Astrocyte of the cerebellum (primary cell): ENCODE results near the gene PTPRQ.

Experiments
- DNase-seq: peaks from one replicate; pipeline ENCODE4 v3.0.0-alpha.2; 2011; ENCODE audit warnings: low read depth
- H3K4me3 ChIP-seq: 2 replicates; pipeline ENCODE4 v1.5.1; 2011; ENCODE audit warnings: mild to moderate bottlenecking, low read depth, low read length, moderate library complexity
- in situ Hi-C: cut with HindIII; loops from 2 replicates; pipeline ENCODE4 v1.10.0; 2017; ENCODE audit warnings: low sequenced_read_pairs
- TF ChIP-seq, protein P1 (sequence below): IDR thresholded peaks from 2 replicates; pipeline ENCODE4 v1.5.1; 2012; ENCODE audit warnings: low read length, low read depth, moderate library complexity, mild to moderate bottlenecking; ENCODE audit errors: missing control alignments

PTPRQ gene

DNA sequence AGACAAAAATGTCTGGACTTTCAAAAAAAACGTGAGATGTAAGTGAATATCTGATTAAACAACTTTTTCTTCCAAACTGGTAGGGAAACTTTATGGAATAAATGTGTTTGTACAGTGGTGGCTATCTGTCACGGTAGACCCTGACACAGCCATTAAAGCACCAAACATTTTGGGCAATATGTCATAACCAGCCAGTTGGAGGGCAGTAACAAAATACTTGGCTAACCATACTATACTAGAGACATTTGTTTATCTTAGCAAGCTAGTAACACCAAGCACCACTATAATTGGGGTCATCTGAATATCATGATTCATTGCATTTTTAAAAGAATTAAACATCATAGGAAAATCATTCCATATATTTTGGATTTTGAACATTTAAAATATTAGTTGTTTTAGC is 257.4 kb downstream of the PTPRQ start:
- H3K4me3 ChIP-seq: no peak overlapping the region
- in situ Hi-C loops: no loop called here
- TF ChIP-seq, protein P1, sequence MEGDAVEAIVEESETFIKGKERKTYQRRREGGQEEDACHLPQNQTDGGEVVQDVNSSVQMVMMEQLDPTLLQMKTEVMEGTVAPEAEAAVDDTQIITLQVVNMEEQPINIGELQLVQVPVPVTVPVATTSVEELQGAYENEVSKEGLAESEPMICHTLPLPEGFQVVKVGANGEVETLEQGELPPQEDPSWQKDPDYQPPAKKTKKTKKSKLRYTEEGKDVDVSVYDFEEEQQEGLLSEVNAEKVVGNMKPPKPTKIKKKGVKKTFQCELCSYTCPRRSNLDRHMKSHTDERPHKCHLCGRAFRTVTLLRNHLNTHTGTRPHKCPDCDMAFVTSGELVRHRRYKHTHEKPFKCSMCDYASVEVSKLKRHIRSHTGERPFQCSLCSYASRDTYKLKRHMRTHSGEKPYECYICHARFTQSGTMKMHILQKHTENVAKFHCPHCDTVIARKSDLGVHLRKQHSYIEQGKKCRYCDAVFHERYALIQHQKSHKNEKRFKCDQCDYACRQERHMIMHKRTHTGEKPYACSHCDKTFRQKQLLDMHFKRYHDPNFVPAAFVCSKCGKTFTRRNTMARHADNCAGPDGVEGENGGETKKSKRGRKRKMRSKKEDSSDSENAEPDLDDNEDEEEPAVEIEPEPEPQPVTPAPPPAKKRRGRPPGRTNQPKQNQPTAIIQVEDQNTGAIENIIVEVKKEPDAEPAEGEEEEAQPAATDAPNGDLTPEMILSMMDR: no peak
- no peak for DNase-seq

DNA sequence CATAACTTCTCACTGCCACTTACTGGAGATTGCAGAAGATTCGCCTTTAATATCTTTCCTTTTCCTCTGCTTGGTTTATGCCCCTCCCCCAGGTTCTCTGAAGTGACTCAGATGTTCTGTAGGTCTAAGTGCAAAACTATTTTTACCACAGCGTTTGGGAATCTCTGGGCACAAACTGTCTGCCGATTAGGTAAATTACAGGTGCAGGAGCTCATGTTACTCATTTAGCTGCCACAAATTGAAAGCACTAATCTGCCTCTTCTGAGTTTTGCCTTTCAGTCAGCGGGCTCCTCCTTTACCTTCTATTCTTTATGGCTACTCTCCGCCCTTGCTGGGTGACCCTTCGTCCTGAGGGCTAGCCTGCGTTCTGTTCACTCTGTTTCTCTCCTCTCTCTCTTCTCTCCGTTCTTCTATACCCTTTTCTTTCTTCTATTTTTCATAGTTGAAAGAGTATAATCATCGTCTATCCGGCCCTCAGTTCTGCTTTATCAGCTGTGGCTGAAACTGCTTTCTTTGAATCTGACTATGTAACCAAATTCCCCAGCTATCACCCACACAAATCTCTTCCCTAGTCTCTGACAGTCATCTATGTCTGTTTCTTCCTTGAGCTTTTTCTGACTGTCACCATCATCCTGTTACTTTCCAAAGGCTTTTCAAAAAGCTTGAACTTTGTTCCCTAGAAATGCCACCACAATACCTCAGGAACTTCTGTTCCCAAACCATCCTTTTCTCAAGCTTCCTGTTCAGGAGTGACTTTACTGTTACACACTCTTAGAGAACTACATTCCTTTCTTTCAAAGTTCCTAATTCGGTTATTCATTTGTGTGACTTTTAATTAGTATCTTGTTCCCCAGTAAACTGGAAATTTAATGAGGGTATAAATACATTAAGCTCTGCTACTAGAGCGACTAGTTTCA is 259.1 kb downstream of the PTPRQ start:
- in situ Hi-C loops: no loop called here
- no peak overlapping the region for H3K4me3 ChIP-seq
- DNase-seq: peak; percentile 23
- TF ChIP-seq, protein P1: no peak

DNA sequence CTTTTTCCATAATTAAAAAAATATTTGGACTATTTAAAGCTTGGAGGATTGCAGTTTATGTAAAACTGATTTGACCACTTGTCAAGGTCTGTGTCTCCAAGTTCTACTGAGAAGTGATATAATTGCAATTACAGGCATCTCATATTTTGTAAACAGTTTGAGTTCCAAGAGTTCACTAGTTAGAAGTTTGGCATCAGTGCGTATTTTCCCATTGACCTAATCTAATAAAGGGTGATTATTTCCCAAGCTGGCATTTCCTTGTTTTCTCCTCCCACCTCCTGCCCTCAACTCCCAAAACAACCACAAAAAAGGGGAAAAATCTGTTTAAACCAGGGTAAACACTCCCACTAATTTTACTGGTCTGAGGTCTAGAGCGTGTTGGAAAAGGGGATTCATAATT is 260.4 kb downstream of the PTPRQ start:
- TF ChIP-seq, protein P1: no peak
- DNase-seq: no peak
- in situ Hi-C loops: no loop called here
- no peak overlapping the region for H3K4me3 ChIP-seq

DNA sequence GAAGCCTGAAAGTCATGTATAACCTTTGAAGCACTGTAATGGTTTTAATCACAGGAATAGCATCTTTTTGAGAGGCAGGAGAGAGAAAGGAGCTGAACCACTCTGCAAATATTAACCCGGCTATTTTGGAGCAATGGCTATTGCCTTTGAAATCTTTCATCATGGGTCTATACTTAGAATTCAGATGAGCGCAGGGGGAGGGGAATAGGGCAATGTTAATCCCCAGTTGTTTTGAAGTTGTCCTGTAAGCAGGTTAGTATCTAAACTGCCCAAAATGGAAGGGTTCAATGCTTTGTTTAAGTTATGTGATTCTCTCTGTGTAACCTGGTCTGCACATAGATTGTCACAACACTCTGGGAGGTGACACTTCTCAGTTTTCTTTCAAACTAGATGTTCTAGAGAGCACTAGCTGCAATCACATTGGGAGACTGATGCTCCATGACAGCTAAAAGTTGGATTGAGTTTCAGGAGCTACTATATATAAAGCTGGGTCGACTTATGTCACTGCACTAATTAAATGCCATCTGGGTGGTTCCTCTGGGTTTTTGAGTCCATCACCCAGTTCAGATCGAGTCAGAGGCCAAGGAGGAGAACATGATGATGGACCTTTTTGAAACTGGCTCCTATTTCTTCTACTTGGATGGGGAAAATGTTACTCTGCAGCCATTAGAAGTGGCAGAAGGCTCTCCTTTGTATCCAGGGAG is 263.2 kb downstream of the PTPRQ start, which contains the start of gene MYF6:
Gene MYF6, plus strand, starts transcription at position 509 of the 704 bp plus-strand sequence. Its CDS starts 86 bp downstream, at position 595.
- no peak for DNase-seq
- in situ Hi-C loops: no loop called here
- TF ChIP-seq, protein P1: no peak
- H3K4me3 ChIP-seq: peak within 1 kb of the TSS; percentile 18

DNA sequence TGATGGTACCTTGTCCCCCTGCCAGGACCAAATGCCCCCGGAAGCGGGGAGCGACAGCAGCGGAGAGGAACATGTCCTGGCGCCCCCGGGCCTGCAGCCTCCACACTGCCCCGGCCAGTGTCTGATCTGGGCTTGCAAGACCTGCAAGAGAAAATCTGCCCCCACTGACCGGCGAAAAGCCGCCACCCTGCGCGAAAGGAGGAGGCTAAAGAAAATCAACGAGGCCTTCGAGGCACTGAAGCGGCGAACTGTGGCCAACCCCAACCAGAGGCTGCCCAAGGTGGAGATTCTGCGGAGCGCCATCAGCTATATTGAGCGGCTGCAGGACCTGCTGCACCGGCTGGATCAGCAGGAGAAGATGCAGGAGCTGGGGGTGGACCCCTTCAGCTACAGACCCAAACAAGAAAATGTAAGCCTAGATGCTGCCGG is 263.8 kb downstream of the PTPRQ start:
- TF ChIP-seq, protein P1: no peak
- H3K4me3 ChIP-seq: no peak overlapping the region
- no peak for DNase-seq
- in situ Hi-C loops: no loop called here

DNA sequence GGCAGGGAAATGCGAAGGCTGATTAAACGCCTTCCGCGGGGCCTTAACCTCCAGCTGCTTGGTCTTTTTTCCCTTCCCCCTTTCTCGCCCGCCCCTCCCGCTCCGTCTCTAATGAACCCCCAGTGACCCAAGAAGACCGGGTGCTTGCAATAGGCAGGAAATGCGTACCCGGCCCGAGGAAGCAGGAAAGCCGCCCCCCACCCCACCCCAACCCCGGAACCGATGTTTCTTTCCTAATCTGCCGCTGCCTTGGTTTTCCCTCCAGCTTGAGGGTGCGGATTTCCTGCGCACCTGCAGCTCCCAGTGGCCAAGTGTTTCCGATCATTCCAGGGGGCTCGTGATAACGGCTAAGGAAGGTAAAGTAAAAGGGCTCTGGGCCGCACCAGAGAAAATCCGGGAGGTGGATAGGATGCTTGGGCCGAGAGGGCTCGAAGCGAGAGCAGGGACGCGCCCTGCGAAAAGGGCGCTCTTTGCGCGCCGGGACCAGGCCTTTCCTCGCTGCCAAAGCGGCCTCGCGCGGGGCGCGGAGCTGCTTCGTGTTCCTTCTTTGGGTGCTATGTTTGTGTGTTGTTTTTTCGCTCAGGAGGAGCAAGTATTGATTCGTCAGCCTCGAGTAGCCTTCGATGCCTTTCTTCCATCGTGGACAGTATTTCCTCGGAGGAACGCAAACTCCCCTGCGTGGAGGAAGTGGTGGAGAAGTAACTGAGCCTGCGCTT is 264.4 kb downstream of the PTPRQ start:
- H3K4me3 ChIP-seq: peak overlapping the region; percentile 18
- in situ Hi-C loops: no loop called here
- DNase-seq: no peak
- TF ChIP-seq, protein P1: no peak
